SK-N-SH (cell line): ENCODE results near the gene TMEM95. TPM values are rescaled to one million over a fixed set of nuclear protein-coding genes. Genes with fewer than 3 reads are reported as not detected.

Experiments
- CTCF ChIA-PET: fragments of 300-600, 350-600 bp; formaldehyde crosslinking; extraction: SDS; loops from one replicate; lab custom pipeline; 2021; lab: Yijun Ruan, JAX
- POLR2A ChIA-PET: fragments of 350-600 bp; sonication (Branson Sonifier 250); formaldehyde crosslinking; extraction: SDS; loops from one replicate; lab custom pipeline; 2020; ENCODE audit warnings: antibody characterized with exemption, inconsistent platforms; lab: Yijun Ruan, JAX
- DNase-seq: peaks from one replicate; pipeline ENCODE4 v3.0.0; 2012
- H2AFZ ChIP-seq: fragments of 200-600 bp; sonication (generic); 2 replicates; pipeline ENCODE4 v1.8.1; 2016; ENCODE audit warnings: antibody characterized with exemption, mild to moderate bottlenecking, low read depth
- H3F3A ChIP-seq: fragments of 200-600 bp; sonication (generic); replicated peaks from 2 replicates; pipeline ENCODE3; 2016; ENCODE audit warnings: antibody characterized with exemption, mild to moderate bottlenecking; ENCODE audit not compliant: insufficient read depth
- H3K27ac ChIP-seq, 2 experiments: fragments of 200-500 bp in 1 of 2; fragments of 200-600 bp in 1 of 2; sonication (Bioruptor generic) in 1 of 2; sonication (generic), shearing (Covaris generic) in 1 of 2; 2 replicates each; pipeline versions ENCODE4 v1.5.1 to v1.6.1; 2014 to 2016; ENCODE audit warnings: low read depth in 2 of 2, inconsistent platforms in 1 of 2, low read length in 1 of 2, mild to moderate bottlenecking in 1 of 2, mixed read lengths in 1 of 2
- H3K27me3 ChIP-seq: fragments of 200-600 bp; sonication (generic), shearing (Covaris generic); 2 replicates; pipeline ENCODE4 v1.6.1; 2016; ENCODE audit warnings: mixed run types; ENCODE audit not compliant: insufficient read depth
- H3K36me3 ChIP-seq, 2 experiments: fragments of 200-500 bp in 1 of 2; fragments of 200-600 bp in 1 of 2; sonication (Bioruptor generic) in 1 of 2; sonication (generic) in 1 of 2; replicated peaks in 1 of 2; 2 replicates each; pipeline versions ENCODE3 to v1.5.1; 2014 to 2016; ENCODE audit warnings: low read length in 1 of 2, mild to moderate bottlenecking in 1 of 2; ENCODE audit not compliant: insufficient read depth in 2 of 2, control insufficient read depth in 1 of 2
- H3K4me1 ChIP-seq, 2 experiments: fragments of 200-500 bp in 1 of 2; fragments of 200-600 bp in 1 of 2; sonication (Bioruptor generic) in 1 of 2; sonication (generic), shearing (Covaris generic) in 1 of 2; 2 replicates each; pipeline versions ENCODE4 v1.5.1 to v1.6.1; 2014 to 2016; ENCODE audit warnings: low read depth in 1 of 2, low read length in 1 of 2, mixed run types in 1 of 2; ENCODE audit not compliant: insufficient read depth in 2 of 2, control insufficient read depth in 1 of 2
- H3K4me2 ChIP-seq: fragments of 200-600 bp; sonication (generic), shearing (Covaris generic); 2 replicates; pipeline ENCODE4 v1.6.1; 2017; ENCODE audit warnings: mixed run types
- H3K4me3 ChIP-seq, 2 experiments: fragments of 200-500 bp in 1 of 2; fragments of 200-600 bp in 1 of 2; sonication (Bioruptor generic) in 1 of 2; sonication (generic), shearing (Covaris generic) in 1 of 2; 2 replicates each; pipeline versions ENCODE4 v1.5.1 to v1.8.1; 2014 to 2016; ENCODE audit warnings: low read depth in 2 of 2, inconsistent platforms in 1 of 2, low read length in 1 of 2, mild to moderate bottlenecking in 1 of 2, mixed read lengths in 1 of 2, moderate library complexity in 1 of 2
- H3K79me2 ChIP-seq: fragments of 200-600 bp; sonication (generic); 2 replicates; pipeline ENCODE4 v1.8.1; 2017; ENCODE audit warnings: mild to moderate bottlenecking; ENCODE audit not compliant: insufficient read depth
- H3K9ac ChIP-seq: fragments of 200-600 bp; sonication (generic); 2 replicates; pipeline ENCODE4 v1.6.1; 2017; ENCODE audit warnings: mixed run types
- H3K9me2 ChIP-seq: fragments of 200-600 bp; sonication (generic); 2 replicates; pipeline ENCODE4 v1.6.1; 2017; ENCODE audit warnings: mixed run types
- H3K9me3 ChIP-seq: fragments of 200-600 bp; sonication (generic); 2 replicates; pipeline ENCODE4 v1.6.1; 2017; ENCODE audit warnings: mixed run types, mild to moderate bottlenecking, moderate library complexity
- H4K20me1 ChIP-seq: fragments of 200-600 bp; sonication (generic); 2 replicates; pipeline ENCODE4 v1.6.1; 2017; ENCODE audit warnings: mild to moderate bottlenecking, mixed run types; ENCODE audit not compliant: insufficient read depth
- CHD2 ChIP-seq: fragments of 150-350 bp; IDR thresholded peaks from 2 replicates; pipeline ENCODE4 v1.6.1; 2018; ENCODE audit warnings: low read length; ENCODE audit not compliant: partially characterized antibody
- FOSL2 ChIP-seq: IDR thresholded peaks from 2 replicates; pipeline ENCODE4 v1.4.0; 2012; ENCODE audit warnings: low read depth, mild to moderate bottlenecking, moderate library complexity, borderline replicate concordance
- FOXJ3 ChIP-seq: sonication (generic); formaldehyde crosslinking; IDR thresholded peaks from 2 replicates; pipeline ENCODE4 v1.5.1; 2020; ENCODE audit warnings: mild to moderate bottlenecking, missing genetic modification reagents
- GABPA ChIP-seq: IDR thresholded peaks from 2 replicates; pipeline ENCODE4 v1.4.0; 2012; ENCODE audit warnings: low read depth, mild to moderate bottlenecking
- JUND ChIP-seq: IDR thresholded peaks from 2 replicates; pipeline ENCODE4 v1.4.0; 2012
- MEF2A ChIP-seq: IDR thresholded peaks from 2 replicates; pipeline ENCODE4 v1.4.0; 2012; ENCODE audit warnings: low read depth, borderline replicate concordance
- NRF1 ChIP-seq: IDR thresholded peaks from 2 replicates; pipeline ENCODE4 v1.6.1; 2012; ENCODE audit warnings: low read depth, mild to moderate bottlenecking, low read length
- POLR2AphosphoS5 ChIP-seq: IDR thresholded peaks from 2 replicates; pipeline ENCODE4 v1.6.1; 2012; ENCODE audit warnings: low read depth, low read length
- RAD21 ChIP-seq: IDR thresholded peaks from 2 replicates; pipeline ENCODE4 v1.6.1; 2012; ENCODE audit warnings: mild to moderate bottlenecking, low read length
- RFX5 ChIP-seq: IDR thresholded peaks from 2 replicates; pipeline ENCODE4 v1.6.1; 2012; ENCODE audit warnings: mild to moderate bottlenecking, improper control_type of control experiment, low read length
- SIN3A ChIP-seq: IDR thresholded peaks from 2 replicates; pipeline ENCODE4 v1.6.1; 2012; ENCODE audit warnings: low read depth, mild to moderate bottlenecking, low read length, moderate library complexity, borderline replicate concordance
- SMC3 ChIP-seq: IDR thresholded peaks from 2 replicates; pipeline ENCODE4 v1.6.1; 2012; ENCODE audit warnings: low read depth, low read length, improper control_type of control experiment
- TAF1 ChIP-seq: IDR thresholded peaks from 2 replicates; pipeline ENCODE4 v1.6.1; 2012; ENCODE audit warnings: low read depth, mild to moderate bottlenecking, low read length, moderate library complexity, borderline replicate concordance
- TCF12 ChIP-seq: IDR thresholded peaks from 2 replicates; pipeline ENCODE4 v1.4.0; 2012
- YY1 ChIP-seq: IDR thresholded peaks from 2 replicates; pipeline ENCODE4 v1.4.0; 2012; ENCODE audit warnings: low read depth, mild to moderate bottlenecking
- WGBS: methylation state at CpG from one replicate; pipeline ENCODE4 v1.1.6; 2017; ENCODE audit warnings: low lambda C conversion rate; 5-methylcytosine and 5-hydroxymethylcytosine counted together
- polyA plus RNA-seq, 3 experiments: library from polyadenylated mRNA; depleted of rRNA; stranded (reverse); fragments of >200 nt; gene quantifications; 2 replicates each; pipeline ENCODE4 v1.2.3, GENCODE V29; 2012
- TF ChIP-seq, protein P1 (sequence below): fragments of 150-350 bp; IDR thresholded peaks from 2 replicates; pipeline ENCODE4 v1.6.1; 2016; ENCODE audit warnings: mild to moderate bottlenecking, low read depth, low read length
- TF ChIP-seq, protein P2 (sequence below): IDR thresholded peaks from 2 replicates; pipeline ENCODE4 v1.4.0; 2012; ENCODE audit warnings: low read depth
- TF ChIP-seq, protein P3 (sequence below): fragments of 150-350 bp; IDR thresholded peaks from 2 replicates; pipeline ENCODE4 v1.6.1; 2017; ENCODE audit warnings: antibody characterized with exemption, low read length, low read depth, borderline replicate concordance
- TF ChIP-seq, protein P4 (sequence below): IDR thresholded peaks from 2 replicates; pipeline ENCODE4 v1.4.0; 2012; ENCODE audit warnings: low read depth, borderline replicate concordance
- TF ChIP-seq, protein P5 (sequence below): fragments of 200-600 bp; sonication (generic); IDR thresholded peaks from 2 replicates; pipeline ENCODE4 v1.6.1; 2017; ENCODE audit warnings: antibody characterized with exemption, mild to moderate bottlenecking, moderate library complexity

Gene TMEM95
- polyA plus RNA-seq, 1 of the 3 experiments (the other 2 are of a cell fraction), result not detected

DNA sequence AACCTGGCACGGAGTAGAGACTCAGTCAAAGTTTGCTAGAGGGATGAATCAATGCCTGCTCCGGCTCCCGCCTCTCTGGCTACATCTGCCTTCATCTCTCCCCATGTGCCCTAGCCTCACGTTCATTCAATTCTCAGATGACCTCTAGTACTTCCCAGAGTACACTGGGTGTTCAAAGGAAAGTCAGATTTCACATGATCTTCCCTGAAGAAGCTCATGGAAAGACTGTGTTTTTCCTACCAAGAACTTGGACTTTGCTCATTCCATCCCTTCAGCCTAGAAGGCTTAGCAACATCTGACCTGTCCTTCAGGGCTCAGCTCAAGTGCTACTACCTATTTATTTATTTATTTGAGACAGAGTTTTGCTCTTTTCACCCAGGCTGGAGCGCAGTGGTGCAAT lies 14.9 kb downstream of the TMEM95 start:
- H3K36me3 ChIP-seq, result no peaks in the 10 kb centered on the region
- 65% methylated on average over 5 of the region's 5 CpGs for WGBS
- H3K9me2 ChIP-seq, result no peaks in the 10 kb centered on the region
- no peak overlapping the region for H3K9ac ChIP-seq
- peaks cover 2% of the 10 kb centered on the region for H3F3A ChIP-seq
- H3K4me3 ChIP-seq, result no peak overlapping the region
- TF ChIP-seq GABPA (no peak), NRF1 (no peak), RAD21 (no peak), SIN3A (no peak), CHD2 (no peak), SMC3 (no peak), TAF1 (no peak)
- TF ChIP-seq, protein P1, sequence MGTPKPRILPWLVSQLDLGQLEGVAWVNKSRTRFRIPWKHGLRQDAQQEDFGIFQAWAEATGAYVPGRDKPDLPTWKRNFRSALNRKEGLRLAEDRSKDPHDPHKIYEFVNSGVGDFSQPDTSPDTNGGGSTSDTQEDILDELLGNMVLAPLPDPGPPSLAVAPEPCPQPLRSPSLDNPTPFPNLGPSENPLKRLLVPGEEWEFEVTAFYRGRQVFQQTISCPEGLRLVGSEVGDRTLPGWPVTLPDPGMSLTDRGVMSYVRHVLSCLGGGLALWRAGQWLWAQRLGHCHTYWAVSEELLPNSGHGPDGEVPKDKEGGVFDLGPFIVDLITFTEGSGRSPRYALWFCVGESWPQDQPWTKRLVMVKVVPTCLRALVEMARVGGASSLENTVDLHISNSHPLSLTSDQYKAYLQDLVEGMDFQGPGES, result no peak
- TF ChIP-seq, protein P2, sequence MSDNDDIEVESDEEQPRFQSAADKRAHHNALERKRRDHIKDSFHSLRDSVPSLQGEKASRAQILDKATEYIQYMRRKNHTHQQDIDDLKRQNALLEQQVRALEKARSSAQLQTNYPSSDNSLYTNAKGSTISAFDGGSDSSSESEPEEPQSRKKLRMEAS, result no peak
- H4K20me1 ChIP-seq, result no peaks in the 10 kb centered on the region
- no peak overlapping the region for H3K4me2 ChIP-seq
- CTCF ChIA-PET, result interaction anchor here (1.1 to 3.5 kb wide), 4 partner anchors 11 to 191 kb away, joined by 3 to 40 read pairs (median 4); partner anchors contain the start of genes TMEM95 and TNK1
- POLR2A ChIA-PET, result no interaction called here
- H3K27ac ChIP-seq, result no peak overlapping the region
- H3K4me1 ChIP-seq, result no peaks in the 10 kb centered on the region; a peak in 1 of 4 replicates
- no peak overlapping the region for H2AFZ ChIP-seq
- no peak for DNase-seq
- H3K27me3 ChIP-seq, result no peaks in the 10 kb centered on the region
- H3K79me2 ChIP-seq, result no peaks in the 10 kb centered on the region
- H3K9me3 ChIP-seq, result no peaks in the 10 kb centered on the region

DNA sequence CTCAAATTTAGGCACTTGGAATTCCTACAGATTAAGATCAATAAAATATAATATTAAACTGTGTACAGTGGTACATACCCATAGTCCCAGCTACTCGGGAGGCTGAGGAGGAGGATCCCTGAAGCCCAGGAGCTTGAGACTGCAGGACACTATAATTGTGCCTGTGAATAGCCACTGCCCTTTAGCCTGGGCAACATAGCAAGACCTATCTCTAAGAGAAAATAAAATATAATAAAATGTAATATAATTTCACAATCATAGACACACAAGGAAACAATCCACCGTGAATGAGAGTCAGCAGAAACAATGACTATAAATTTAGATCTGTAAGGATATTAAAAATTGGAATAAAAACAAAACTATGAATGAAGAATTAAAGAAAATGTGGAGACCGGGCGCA lies 15.9 kb downstream of the TMEM95 start:
- no peak overlapping the region for H2AFZ ChIP-seq
- ChIA-PET CTCF (interaction anchor here (1.1 to 3.5 kb wide), 3 partner anchors 10 to 25 kb away, joined by 3 to 40 read pairs (median 4); partner anchors contain the start of genes TMEM95 and TNK1), POLR2A (no interaction called here)
- H3K27me3 ChIP-seq, result no peaks in the 10 kb centered on the region
- H3K4me1 ChIP-seq, result no peaks in the 10 kb centered on the region; a peak in 1 of 4 replicates
- no peaks in the 10 kb centered on the region for H3K36me3 ChIP-seq
- H4K20me1 ChIP-seq, result no peaks in the 10 kb centered on the region
- H3K27ac ChIP-seq, result no peak overlapping the region
- no peak for TF ChIP-seq NRF1
- TF ChIP-seq TAF1, result no peak
- TF ChIP-seq MEF2A, result no peak
- TF ChIP-seq JUND, result no peak
- TF ChIP-seq FOSL2, result no peak
- TF ChIP-seq GABPA, result no peak
- TF ChIP-seq, protein P3, sequence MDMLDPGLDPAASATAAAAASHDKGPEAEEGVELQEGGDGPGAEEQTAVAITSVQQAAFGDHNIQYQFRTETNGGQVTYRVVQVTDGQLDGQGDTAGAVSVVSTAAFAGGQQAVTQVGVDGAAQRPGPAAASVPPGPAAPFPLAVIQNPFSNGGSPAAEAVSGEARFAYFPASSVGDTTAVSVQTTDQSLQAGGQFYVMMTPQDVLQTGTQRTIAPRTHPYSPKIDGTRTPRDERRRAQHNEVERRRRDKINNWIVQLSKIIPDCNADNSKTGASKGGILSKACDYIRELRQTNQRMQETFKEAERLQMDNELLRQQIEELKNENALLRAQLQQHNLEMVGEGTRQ, result no peak
- TF ChIP-seq FOXJ3 (CRISPR knock-in tag), result no peak
- TF ChIP-seq, protein P4, sequence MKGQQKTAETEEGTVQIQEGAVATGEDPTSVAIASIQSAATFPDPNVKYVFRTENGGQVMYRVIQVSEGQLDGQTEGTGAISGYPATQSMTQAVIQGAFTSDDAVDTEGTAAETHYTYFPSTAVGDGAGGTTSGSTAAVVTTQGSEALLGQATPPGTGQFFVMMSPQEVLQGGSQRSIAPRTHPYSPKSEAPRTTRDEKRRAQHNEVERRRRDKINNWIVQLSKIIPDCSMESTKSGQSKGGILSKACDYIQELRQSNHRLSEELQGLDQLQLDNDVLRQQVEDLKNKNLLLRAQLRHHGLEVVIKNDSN, result no peak
- no peak for TF ChIP-seq POLR2AphosphoS5
- TF ChIP-seq, protein P5, sequence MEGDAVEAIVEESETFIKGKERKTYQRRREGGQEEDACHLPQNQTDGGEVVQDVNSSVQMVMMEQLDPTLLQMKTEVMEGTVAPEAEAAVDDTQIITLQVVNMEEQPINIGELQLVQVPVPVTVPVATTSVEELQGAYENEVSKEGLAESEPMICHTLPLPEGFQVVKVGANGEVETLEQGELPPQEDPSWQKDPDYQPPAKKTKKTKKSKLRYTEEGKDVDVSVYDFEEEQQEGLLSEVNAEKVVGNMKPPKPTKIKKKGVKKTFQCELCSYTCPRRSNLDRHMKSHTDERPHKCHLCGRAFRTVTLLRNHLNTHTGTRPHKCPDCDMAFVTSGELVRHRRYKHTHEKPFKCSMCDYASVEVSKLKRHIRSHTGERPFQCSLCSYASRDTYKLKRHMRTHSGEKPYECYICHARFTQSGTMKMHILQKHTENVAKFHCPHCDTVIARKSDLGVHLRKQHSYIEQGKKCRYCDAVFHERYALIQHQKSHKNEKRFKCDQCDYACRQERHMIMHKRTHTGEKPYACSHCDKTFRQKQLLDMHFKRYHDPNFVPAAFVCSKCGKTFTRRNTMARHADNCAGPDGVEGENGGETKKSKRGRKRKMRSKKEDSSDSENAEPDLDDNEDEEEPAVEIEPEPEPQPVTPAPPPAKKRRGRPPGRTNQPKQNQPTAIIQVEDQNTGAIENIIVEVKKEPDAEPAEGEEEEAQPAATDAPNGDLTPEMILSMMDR, result no peak
- TF ChIP-seq YY1, result no peak
- TF ChIP-seq TCF12, result no peak
- no peak for TF ChIP-seq RFX5
- WGBS, result 70% methylated on average over 4 of the region's 4 CpGs
- no peaks in the 10 kb centered on the region for H3K79me2 ChIP-seq
- H3F3A ChIP-seq, result peaks cover 2% of the 10 kb centered on the region
- no peaks in the 10 kb centered on the region for H3K9me2 ChIP-seq
- no peak overlapping the region for H3K4me3 ChIP-seq
- H3K9ac ChIP-seq, result no peak overlapping the region
- no peak for DNase-seq
- H3K9me3 ChIP-seq, result no peaks in the 10 kb centered on the region
- no peak overlapping the region for H3K4me2 ChIP-seq
